Left lung (tissue), 10 donors: ENCODE measurements around the gene CXCL10. TPM values are rescaled to one million over a fixed set of nuclear protein-coding genes. Genes with fewer than 3 reads are reported as not detected.
"Not testable (repeated sequence)": the region's sequence is repeated elsewhere in the genome, so short reads cannot be mapped to it uniquely, and the experiment has no call there.

ENCODE experiments used
- ATAC-seq: fragments of 200-7000 bp; cut with Tn5 transposase; one replicate; pipeline ENCODE4 v1.9.1; 2020; ENCODE audit warnings: moderate library complexity
- DNase-seq, 4 donors: peaks; one replicate each; pipeline ENCODE4 v3.0.0-alpha.2; 2013 to 2020
- H3K27ac ChIP-seq, 2 donors: fragments of 200-600 bp; sonication (generic) in 1 of 2; one replicate each; pipeline versions ENCODE4 v1.5.0 to v1.8.0; 2020 to 2021
- H3K27me3 ChIP-seq, 2 donors: fragments of 200-600 bp; sonication (generic) in 1 of 2; one replicate each; pipeline versions ENCODE4 v1.5.0 to v1.8.0; 2020 to 2021
- H3K36me3 ChIP-seq, 2 donors: fragments of 200-600 bp; sonication (generic) in 1 of 2; one replicate each; pipeline versions ENCODE4 v1.5.0 to v1.8.0; 2020 to 2021
- H3K4me1 ChIP-seq, 2 donors: fragments of 200-600 bp; one replicate each; pipeline ENCODE4 v1.8.0; 2021
- H3K4me3 ChIP-seq, 2 donors: fragments of 200-600 bp; sonication (generic) in 1 of 2; one replicate each; pipeline versions ENCODE4 v1.5.0 to v1.8.0; 2020 to 2021; ENCODE audit warnings: mild to moderate bottlenecking in 1 of 2
- H3K9me3 ChIP-seq, 2 donors: fragments of 200-600 bp; sonication (generic) in 1 of 2; one replicate each; pipeline versions ENCODE4 v1.5.0 to v1.8.0; 2020 to 2021
- CTCF ChIP-seq, 2 donors: fragments of 200-600 bp; sonication (generic) in 1 of 2; IDR thresholded peaks; one replicate each; pipeline versions ENCODE4 v1.5.0 to v1.8.0; 2021; ENCODE audit warnings: antibody characterized with exemption in 2 of 2
- intact Hi-C, 2 donors: fragments of 100-400 bp; cut with DNase I; formaldehyde crosslinking; loops; one replicate each; pipeline versions ENCODE4 v1.11.2 to v1.14.2; 2022
- polyA plus RNA-seq, 6 donors: library from polyadenylated mRNA; unstranded; fragments of 120-200 nt; gene quantifications; one replicate each; pipeline ENCODE4 v1.2.1, GENCODE V29; 2013; ENCODE audit not compliant: insufficient read length in 6 of 6
- total RNA-seq, 2 donors: library from RNA; stranded (reverse); fragmentation: NEBNext Ultra II Directional; extraction: Animal tissue kit (Norgen Biotek cat#: 25700); gene quantifications; one replicate each; pipeline ENCODE4 v1.2.1, GENCODE V29; 2021
- donor health status: DM: no; HTN: yes; CAD: no.
- donor health status: DM: no; HTN: no; CAD: no.

CXCL10 gene
- total and polyA plus RNA-seq, 8 donors, result 0.94 to 31.6 (median 2.1) TPM

GRCh38 chr4:76001700-76002099 lies 21.6 kb downstream of the CXCL10 start:
- TF ChIP-seq CTCF (IDR thresholded peaks at IDR 0.05), result no peak
- Histone ChIP-seq H3K27ac (no peak overlapping the region), H3K27me3 (no peaks in the 10 kb centered on the region), H3K4me1 (peaks cover 0 to 14% of the 10 kb centered on the region in 2 donors), H3K4me3 (no peak overlapping the region), H3K9me3 (no peaks in the 10 kb centered on the region), H3K36me3 (no peaks in the 10 kb centered on the region)
- ATAC-seq, result no peak
- intact Hi-C loops, result no loop called here
- DNase-seq, result no peak

GRCh38 chr4:76000279-76000678 lies 23.0 kb downstream of the CXCL10 start:
- DNase-seq (no peak), ATAC-seq (no peak)
- Histone ChIP-seq H3K4me1 (peaks cover 0 to 14% of the 10 kb centered on the region in 2 donors), H3K27ac (no peak overlapping the region), H3K4me3 (no peak overlapping the region), H3K9me3 (no peaks in the 10 kb centered on the region), H3K27me3 (no peaks in the 10 kb centered on the region), H3K36me3 (no peaks in the 10 kb centered on the region)
- intact Hi-C loops, result no loop called here
- no peak for TF ChIP-seq CTCF (IDR thresholded peaks at IDR 0.05)

GRCh38 chr4:75998525-75999147 lies 24.7 kb downstream of the CXCL10 start:
- H3K4me3 ChIP-seq, ATAC-seq, H3K36me3 ChIP-seq, intact Hi-C loops, H3K27ac ChIP-seq, H3K27me3 ChIP-seq, DNase-seq, H3K9me3 ChIP-seq: not testable (repeated sequence)
- H3K4me1 ChIP-seq, result peaks cover 0 to 14% of the 10 kb centered on the region in 2 donors

- H3K4me3 ChIP-seq, result no peak overlapping the region
- H3K4me1 ChIP-seq, result peaks cover 0 to 14% of the 10 kb centered on the region in 2 donors
- DNase-seq (no peak), ATAC-seq (no peak)
- no peak overlapping the region for H3K27ac ChIP-seq
- H3K27me3 ChIP-seq, result no peaks in the 10 kb centered on the region
- intact Hi-C loops, result no loop called here
- no peak for TF ChIP-seq CTCF (IDR thresholded peaks at IDR 0.05)
- H3K9me3 ChIP-seq, result no peaks in the 10 kb centered on the region
- no peaks in the 10 kb centered on the region for H3K36me3 ChIP-seq
These were observed 25.4 kb downstream of the CXCL10 start for GRCh38 chr4:75997946-75998345.

GRCh38 chr4:75997081-75997480 lies 26.2 kb downstream of the CXCL10 start:
- TF ChIP-seq CTCF (IDR thresholded peaks at IDR 0.05), result no peak

GRCh38 chr4:75995727-75996126 lies 27.6 kb downstream of the CXCL10 start:
- Histone ChIP-seq H3K4me3 (no peak overlapping the region), H3K27ac (no peak overlapping the region), H3K9me3 (no peaks in the 10 kb centered on the region), H3K36me3 (no peaks in the 10 kb centered on the region), H3K27me3 (peaks cover 0 to 8% of the 10 kb centered on the region in 2 donors), H3K4me1 (peaks cover 0 to 4% of the 10 kb centered on the region in 2 donors)
- DNase-seq (peak in 2 of 4 donors; percentile 40 to 52), ATAC-seq (peak; percentile 61)
- intact Hi-C loops, result no loop called here
- peak; percentile 54 to 60 for TF ChIP-seq CTCF (IDR thresholded peaks at IDR 0.05)

More at GRCh38 chr4:75997081-75997480, 26.2 kb downstream of the CXCL10 start:
- Histone ChIP-seq H3K27me3 (peaks cover 0 to 6% of the 10 kb centered on the region in 2 donors), H3K4me3 (no peak overlapping the region), H3K9me3 (no peaks in the 10 kb centered on the region), H3K27ac (no peak overlapping the region), H3K36me3 (no peaks in the 10 kb centered on the region), H3K4me1 (peaks cover 0 to 6% of the 10 kb centered on the region in 2 donors)
- ATAC-seq (no peak), DNase-seq (no peak)
- intact Hi-C loops, result no loop called here
